Activated CD4-positive, alpha-beta T cell treated with anti-CD3 and anti-CD28 coated beads for 36 hours (primary cell): ENCODE results near the gene IL36B. TPM values are rescaled to one million over a fixed set of nuclear protein-coding genes. Genes with fewer than 3 reads are reported as not detected.
A peak's percentile ranks its signal among the peaks of the same experiment; 100 is the strongest.

Experiments
- ATAC-seq: fragments of 200-7000 bp; cut with Tn5 transposase; one replicate; pipeline ENCODE4 v1.10.0; 2021; ENCODE audit warnings: mild to moderate bottlenecking, moderate library complexity
- CTCF ChIA-PET: fragments of 350-600 bp; sonication (Branson Sonifier 250); formaldehyde crosslinking; loops from one replicate; lab custom pipeline; 2021; ENCODE audit warnings: antibody characterized with exemption; lab: Charles Lee
- POLR2A ChIA-PET: fragments of 350-600 bp; sonication (Branson Sonifier 250); formaldehyde crosslinking; loops from one replicate; lab custom pipeline; 2021; ENCODE audit warnings: antibody characterized with exemption, inconsistent platforms; lab: Charles Lee
- DNase-seq: peaks from one replicate; pipeline ENCODE4 v3.0.0-alpha.2; 2020
- H3K27ac Mint-ChIP-seq: one replicate; pipeline ENCODE4 v1.8.0; 2021; ENCODE audit warnings: mixed read lengths
- H3K27me3 Mint-ChIP-seq: one replicate; pipeline ENCODE4 v1.8.0; 2021; ENCODE audit warnings: mixed read lengths
- H3K36me3 Mint-ChIP-seq: one replicate; pipeline ENCODE4 v1.8.0; 2021; ENCODE audit warnings: low read depth, mixed read lengths
- H3K4me1 Mint-ChIP-seq: one replicate; pipeline ENCODE4 v1.8.0; 2021; ENCODE audit warnings: mixed read lengths
- H3K4me3 Mint-ChIP-seq: one replicate; pipeline ENCODE4 v1.8.0; 2021; ENCODE audit warnings: mild to moderate bottlenecking, moderate library complexity, mixed read lengths
- H3K9me3 Mint-ChIP-seq: one replicate; pipeline ENCODE4 v1.8.0; 2021; ENCODE audit warnings: low read depth, mixed read lengths
- intact Hi-C, 2 experiments: fragments of 100-400 bp; cut with DNase I in 1 of 2; cut with micrococcal nuclease in 1 of 2; formaldehyde crosslinking; loops; one replicate each; pipeline versions ENCODE4 v1.14.2 to v1.15.1; 2022 to 2024; cut with DNase I, micrococcal nuclease
- total RNA-seq, 2 experiments: library from RNA; stranded (reverse); gene quantifications; one replicate each; pipeline ENCODE4 v1.2.3, GENCODE V29; 2021

IL36B gene
- total RNA-seq, 2 experiments from 2014 or later, result not detected

- H3K4me3 Mint-ChIP-seq, result no peak overlapping the region
- H3K4me1 Mint-ChIP-seq, result peaks cover 17% of the 10 kb centered on the region
- CTCF ChIA-PET, result interaction anchor here (0.5 to 1.6 kb wide), 8 partner anchors 7 to 236 kb away, joined by 3 to 7 read pairs (median 4); partner anchors contain the start of gene IL36G
- no peaks in the 10 kb centered on the region for H3K27me3 Mint-ChIP-seq
- intact Hi-C loops, result no loop called here
- peaks cover 2% of the 10 kb centered on the region for H3K36me3 Mint-ChIP-seq
- peak; percentile 98 for ATAC-seq
- peaks cover 12% of the 10 kb centered on the region for H3K9me3 Mint-ChIP-seq
- POLR2A ChIA-PET, result interaction anchor here (0.7 kb wide), 1 partner anchor 9 kb away, joined by 3 read pairs; no protein-coding TSS in a partner anchor
- H3K27ac Mint-ChIP-seq, result peak overlapping the region; percentile 67
- DNase-seq, result peak; percentile 58
Observed at GRCh38 chr2:112985090-112985489, 67.6 kb downstream of the IL36B start.

GRCh38 chr2:112980537-112980936 lies 72.1 kb downstream of the IL36B start:
- H3K9me3 Mint-ChIP-seq, result no peaks in the 10 kb centered on the region
- POLR2A ChIA-PET, result interaction anchor here (0.6 kb wide), 1 partner anchor 64 kb away, joined by 3 read pairs; no protein-coding TSS in a partner anchor
- no peak overlapping the region for H3K4me3 Mint-ChIP-seq
- ATAC-seq, result no peak
- peaks cover 31% of the 10 kb centered on the region for H3K4me1 Mint-ChIP-seq
- CTCF ChIA-PET, result interaction anchor here (1.5 kb wide), 1 partner anchor 18 kb away, joined by 3 read pairs; no protein-coding TSS in a partner anchor
- DNase-seq, result no peak
- intact Hi-C loops, result no loop called here
- no peaks in the 10 kb centered on the region for H3K36me3 Mint-ChIP-seq
- peak overlapping the region; percentile 73 for H3K27ac Mint-ChIP-seq
- H3K27me3 Mint-ChIP-seq, result no peaks in the 10 kb centered on the region

- no peaks in the 10 kb centered on the region for H3K9me3 Mint-ChIP-seq
Observed at GRCh38 chr2:112979731-112980130, 72.9 kb downstream of the IL36B start.

GRCh38 chr2:112977559-112978056 lies 75.1 kb downstream of the IL36B start, which contains the start of gene IL36G:
Gene IL36G (plus strand): TSS chr2:112978006. CDS start chr2:112978639, 633 bp downstream.
- DNase-seq (no peak), ATAC-seq (peak; percentile 44)
- Mint-ChIP-seq H3K36me3 (no peaks in the 10 kb centered on the region), H3K4me1 (peaks cover 22% of the 10 kb centered on the region), H3K9me3 (no peaks in the 10 kb centered on the region), H3K27me3 (no peaks in the 10 kb centered on the region), H3K27ac (no peak within 1 kb of the TSS), H3K4me3 (no peak within 1 kb of the TSS)
- ChIA-PET CTCF (interaction anchor here (0.6 to 2.1 kb wide), 8 partner anchors 8 to 388 kb away, joined by 3 to 8 read pairs (median 4); no protein-coding TSS in a partner anchor), POLR2A (no interaction called here)
- intact Hi-C loops, result no loop called here

More at GRCh38 chr2:112979731-112980130, 72.9 kb downstream of the IL36B start:
- no peak for DNase-seq
- Mint-ChIP-seq H3K4me3 (no peak overlapping the region), H3K36me3 (no peaks in the 10 kb centered on the region), H3K27ac (no peak overlapping the region), H3K4me1 (peaks cover 24% of the 10 kb centered on the region), H3K27me3 (no peaks in the 10 kb centered on the region)
- intact Hi-C loops, result no loop called here
- ChIA-PET POLR2A (no interaction called here), CTCF (interaction anchor here (0.6 to 1.5 kb wide), 5 partner anchors 17 to 97 kb away, joined by 3 to 5 read pairs (median 3); no protein-coding TSS in a partner anchor)
- ATAC-seq, result no peak

Other genes with a start within 250 kb of the IL36B start
- gene IL1B, start 216.1 kb downstream of the IL36B start, total RNA-seq, result under 1 TPM; 0.18 to 0.37 TPM
- not detected for gene IL37, start 141.7 kb downstream of the IL36B start, total RNA-seq
- gene IL36G, start 74.9 kb downstream of the IL36B start, total RNA-seq, result not detected
- not detected for gene IL36A, start 47.4 kb downstream of the IL36B start, total RNA-seq
- not detected for gene IL36RN, start 6.3 kb upstream of the IL36B start, total RNA-seq
- gene IL1F10, start 15.1 kb upstream of the IL36B start, total RNA-seq, result not detected
- gene IL1RN, start 74.7 kb upstream of the IL36B start, total RNA-seq, result 1 to 10 TPM; 4.6 to 4.8 TPM
- 100 to 1,000 TPM; 232 to 274 TPM for gene PSD4, start 121.1 kb upstream of the IL36B start, total RNA-seq
- 1 to 10 TPM; 1.4 to 2.1 TPM for gene PAX8, start 226.1 kb upstream of the IL36B start, total RNA-seq